HepG2 (cell line): ENCODE results near the gene ZBTB7C. TPM values are rescaled to one million over a fixed set of nuclear protein-coding genes. Genes with fewer than 3 reads are reported as not detected.

Source experiments
- ATAC-seq: fragments of 200-7000 bp; cut with Tn5 transposase; 3 replicates; pipeline ENCODE4 v1.9.1; 2020; ENCODE audit warnings: mild to moderate bottlenecking, moderate library complexity
- BruUV-seq: library from RNA; stranded (reverse); fragments of 400-500 nt; replicated peaks from 2 replicates; lab custom pipeline; 2021; lab: Mats Ljungman, UMichigan
- CTCF ChIA-PET: fragments of 300-600 bp; formaldehyde crosslinking; extraction: SDS; loops from one replicate; lab custom pipeline; 2021; ENCODE audit warnings: low total read pairs, inconsistent platforms, low intra/inter-chr PET ratio; lab: Yijun Ruan, JAX
- POLR2A ChIA-PET: fragments of 350-600 bp; sonication (Branson Sonifier 250); formaldehyde crosslinking; loops from one replicate; lab custom pipeline; 2020; ENCODE audit warnings: antibody characterized with exemption, inconsistent platforms; lab: Yijun Ruan, JAX
- DNase-seq: peaks from one replicate; pipeline ENCODE4 v3.0.0-alpha.2; 2015; ENCODE audit warnings: low spot score
- FAIRE-seq: peaks from 3 replicates; lab custom pipeline; 2011; peaks lifted over from hg19 to GRCh38; lab: Jason Lieb, UNC
- H2AFZ ChIP-seq: one replicate; pipeline ENCODE4 v1.6.1; 2011; ENCODE audit warnings: low read length, inconsistent platforms
- H3K27ac ChIP-seq: fragments of 300-600 bp; 3 replicates; pipeline ENCODE4 v1.8.0; 2011; ENCODE audit warnings: mixed run types, mild to moderate bottlenecking, mixed read lengths, low read length, inconsistent platforms; ENCODE audit not compliant: insufficient read depth; ENCODE audit errors: extremely low read length
- H3K27me3 ChIP-seq, 2 experiments: fragments of 200-600 bp in 1 of 2; 2 replicates in 1 of 2; 3 replicates in 1 of 2; pipeline versions ENCODE4 v1.6.0 to v1.8.0; 2011; ENCODE audit warnings: low read length in 2 of 2, mild to moderate bottlenecking in 2 of 2, moderate library complexity in 2 of 2, inconsistent platforms in 1 of 2; ENCODE audit not compliant: insufficient read depth in 2 of 2, control insufficient read depth in 1 of 2
- H3K36me3 ChIP-seq, 2 experiments: fragments of 200-600 bp in 1 of 2; replicated peaks in 1 of 2; 2 replicates in 1 of 2; 3 replicates in 1 of 2; pipeline versions ENCODE4 v1.5.1 to v1.8.0; 2011; ENCODE audit warnings: low read length in 2 of 2, inconsistent platforms in 1 of 2; ENCODE audit not compliant: insufficient read depth in 2 of 2, control insufficient read depth in 1 of 2
- H3K4me1 ChIP-seq: 2 replicates; pipeline ENCODE4 v1.5.1; 2012; ENCODE audit warnings: low read length, inconsistent platforms; ENCODE audit not compliant: insufficient read depth
- H3K4me2 ChIP-seq: 2 replicates; pipeline ENCODE4 v1.6.0; 2011; ENCODE audit warnings: low read depth, low read length, inconsistent platforms
- H3K4me3 ChIP-seq, 3 experiments: fragments of 200-600 bp in 1 of 3; sonication (generic), shearing (Covaris generic) in 1 of 3; replicated peaks in 1 of 3; 2 replicates each; pipeline ENCODE4 v1.5.1; 2011 to 2016; ENCODE audit warnings: low read length in 3 of 3, inconsistent platforms in 2 of 3, low read depth in 2 of 3, mild to moderate bottlenecking in 2 of 3, control low read depth in 1 of 3, mixed read lengths in 1 of 3; ENCODE audit not compliant: insufficient read depth in 1 of 3
- H3K79me2 ChIP-seq: one replicate; pipeline ENCODE4 v1.6.1; 2011; ENCODE audit warnings: low read length, inconsistent platforms; ENCODE audit not compliant: insufficient read depth
- H3K9ac ChIP-seq: 2 replicates; pipeline ENCODE4 v1.6.0; 2011; ENCODE audit warnings: mild to moderate bottlenecking, low read depth, low read length, inconsistent platforms; ENCODE audit not compliant: insufficient read depth
- H3K9me3 ChIP-seq: 2 replicates; pipeline ENCODE4 v1.5.1; 2012; ENCODE audit warnings: mild to moderate bottlenecking, low read length
- H4K20me1 ChIP-seq: 2 replicates; pipeline ENCODE4 v1.6.0; 2011; ENCODE audit warnings: inconsistent platforms, mild to moderate bottlenecking, low read length, moderate library complexity; ENCODE audit not compliant: insufficient read depth
- BCL6 ChIP-seq: IDR thresholded peaks from 2 replicates; pipeline ENCODE4 v1.6.1; 2016; ENCODE audit warnings: missing genetic modification reagents, missing compliant biosample characterization
- DNMT3B ChIP-seq: conservative IDR thresholded peaks from 2 replicates; pipeline ENCODE4 v1.6.1; 2016; ENCODE audit warnings: missing biosample characterization, control low read depth
- KDM4B ChIP-seq: sonication (generic); formaldehyde crosslinking; IDR thresholded peaks from 2 replicates; pipeline ENCODE4 v1.4.0; 2020; ENCODE audit warnings: missing genetic modification reagents
- KLF12 ChIP-seq: sonication (generic); formaldehyde crosslinking; IDR thresholded peaks from 2 replicates; pipeline ENCODE4 v1.4.0; 2020; ENCODE audit warnings: missing genetic modification reagents, borderline replicate concordance
- KLF13 ChIP-seq: sonication (generic); formaldehyde crosslinking; IDR thresholded peaks from 2 replicates; pipeline ENCODE4 v1.4.0; 2020; ENCODE audit warnings: mild to moderate bottlenecking, missing genetic modification reagents
- SNRNP70 ChIP-seq: fragments of 200-400 bp; formaldehyde crosslinking; IDR thresholded peaks from 2 replicates; pipeline ENCODE4 v1.6.1; 2017; ENCODE audit warnings: mild to moderate bottlenecking, low read depth, low read length, moderate library complexity
- ZBTB40 ChIP-seq, 2 experiments: fragments of 450-650 bp in 1 of 2; sonication (generic) in 1 of 2; formaldehyde crosslinking in 1 of 2; IDR thresholded peaks; 2 replicates each; pipeline versions ENCODE4 v1.6.1 to v1.8.0; 2016 to 2022; ENCODE audit warnings: antibody characterized with exemption in 1 of 2, mild to moderate bottlenecking in 1 of 2, missing genetic modification reagents in 1 of 2
- ZNF550 ChIP-seq: sonication (generic); formaldehyde crosslinking; IDR thresholded peaks from 2 replicates; pipeline ENCODE4 v1.4.0; 2020; ENCODE audit warnings: mild to moderate bottlenecking, missing genetic modification reagents, borderline replicate concordance
- ZNF562 ChIP-seq: sonication (generic); formaldehyde crosslinking; IDR thresholded peaks from 2 replicates; pipeline ENCODE4 v1.8.0; 2022; ENCODE audit warnings: missing genetic modification reagents, borderline replicate concordance
- WGBS: methylation state at CpG from one replicate; pipeline ENCODE4 v1.1.6; 2017; ENCODE audit warnings: low lambda C conversion rate; 5-methylcytosine and 5-hydroxymethylcytosine counted together
- in situ Hi-C: cut with HindIII; loops from 2 replicates; pipeline ENCODE4 v1.10.0; 2017; ENCODE audit warnings: low pct_unique_long_range_greater_than_20kb; ENCODE audit not compliant: extremely low pct_ligation_motif_present
- intact Hi-C: fragments of 100-400 bp; cut with micrococcal nuclease; formaldehyde crosslinking; loops from one replicate; pipeline ENCODE4 v1.10.0; 2022; ENCODE audit not compliant: unreplicated experiment
- polyA plus RNA-seq, 8 experiments: library from polyadenylated mRNA; depleted of rRNA in 3 of 8; stranded (reverse) in 7 of 8; unstranded in 1 of 8; fragments of >200 nt; fragmentation: Illumina TruSeq in 4 of 8; extraction: Trizol in 4 of 8; gene quantifications; 2 replicates each; pipeline versions ENCODE4 v1.2.1 to v1.2.3, GENCODE V29; 2011 to 2016; ENCODE audit warnings: low read depth in 4 of 8, missing spikeins in 1 of 8, mixed read lengths in 1 of 8; ENCODE audit not compliant: insufficient read depth in 1 of 8
- total RNA-seq, 5 experiments: library from RNA; depleted of rRNA; stranded (reverse); fragments of >200 nt; fragmentation: Illumina TruSeq; extraction: Trizol; gene quantifications; 2 replicates each; pipeline ENCODE4 v1.2.3, GENCODE V29; 2016; ENCODE audit warnings: low read depth in 1 of 5
- TF ChIP-seq, protein P1 (sequence below): IDR thresholded peaks from 2 replicates; pipeline ENCODE4 v1.6.1; 2012; ENCODE audit warnings: inconsistent platforms

The ZBTB7C gene
- total and polyA plus RNA-seq, 2 of the 13 experiments (the other 11 are each of a cell fraction or from before 2014, with no cell fraction given), result 0.01 to 0.04 TPM

DNA sequence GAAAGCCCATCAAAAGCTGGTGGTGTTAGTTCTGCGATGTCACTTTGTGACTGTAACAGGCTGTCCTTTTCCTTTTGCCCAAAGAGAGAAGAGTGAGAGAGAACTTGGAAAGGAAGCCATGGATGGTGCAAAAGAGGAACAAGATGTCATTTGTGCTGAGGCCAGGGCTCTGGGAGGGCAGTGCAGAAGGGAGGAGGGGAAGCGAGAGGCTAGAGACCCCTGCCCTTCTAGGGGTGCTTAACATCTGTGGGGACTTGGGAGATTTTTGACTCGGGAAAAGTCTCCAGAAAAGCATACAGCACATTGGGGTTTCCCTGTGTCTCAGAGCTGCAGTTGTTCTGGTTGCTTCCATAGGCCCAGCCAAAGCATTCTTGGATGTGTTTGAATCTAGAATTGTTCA is 49.6 kb downstream of the ZBTB7C start:
- BruUV-seq, result no TSS peak
- CTCF ChIA-PET, result no interaction called here
- DNase-seq, result no peak
- no peak for TF ChIP-seq DNMT3B (CRISPR knock-in tag)
- no peak for TF ChIP-seq SNRNP70
- no peak for TF ChIP-seq ZBTB40 (IDR thresholded peaks at IDR 0.05)
- no peak for TF ChIP-seq ZBTB40 (CRISPR knock-in tag; IDR thresholded peaks at IDR 0.05)
- no peak for TF ChIP-seq KLF12
- TF ChIP-seq, protein P1, sequence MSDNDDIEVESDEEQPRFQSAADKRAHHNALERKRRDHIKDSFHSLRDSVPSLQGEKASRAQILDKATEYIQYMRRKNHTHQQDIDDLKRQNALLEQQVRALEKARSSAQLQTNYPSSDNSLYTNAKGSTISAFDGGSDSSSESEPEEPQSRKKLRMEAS, result no peak
- TF ChIP-seq ZNF562, result no peak
- no peak for TF ChIP-seq KLF13 (CRISPR knock-in tag)
- no peak for TF ChIP-seq BCL6 (CRISPR knock-in tag)
- no peak for TF ChIP-seq KDM4B (CRISPR knock-in tag)
- TF ChIP-seq ZNF550, result no peak

More for the DNA sequence above, 49.6 kb downstream of the ZBTB7C start:
- H3K4me1 ChIP-seq, result no peaks in the 10 kb centered on the region
- H3K27ac ChIP-seq, result no peak overlapping the region
- no peak overlapping the region for H3K4me3 ChIP-seq
- no peak overlapping the region for H2AFZ ChIP-seq
- intact Hi-C loops, result no loop called here
- FAIRE-seq (no peak), ATAC-seq (no peak)
- in situ Hi-C loops, result no loop called here
- H3K9ac ChIP-seq, result no peak overlapping the region
- no peaks in the 10 kb centered on the region for H3K79me2 ChIP-seq
- H4K20me1 ChIP-seq, result no peaks in the 10 kb centered on the region
- H3K9me3 ChIP-seq, result no peaks in the 10 kb centered on the region
- POLR2A ChIA-PET, result no interaction called here
- WGBS, result 12% methylated on average over 2 of the region's 3 CpGs
- H3K36me3 ChIP-seq, result no peaks in the 10 kb centered on the region
- no peak overlapping the region for H3K4me2 ChIP-seq
- peaks cover 0 to 17% of the 10 kb centered on the region in 2 experiments; a peak in 2 of 5 replicates for H3K27me3 ChIP-seq
